Hepatocyte (in vitro differentiated cells): ENCODE results near the gene TTC12. TPM values are rescaled to one million over a fixed set of nuclear protein-coding genes. Genes with fewer than 3 reads are reported as not detected.

Experiments
- DNase-seq: peaks from one replicate; pipeline ENCODE4 v3.0.0-alpha.2; 2016; ENCODE audit warnings: low spot score
- H2AFZ ChIP-seq: fragments of 200-600 bp; sonication (generic); 2 replicates; pipeline ENCODE4 v1.6.0; 2016; ENCODE audit warnings: antibody characterized with exemption, mild to moderate bottlenecking
- H3K27ac ChIP-seq: fragments of 200-600 bp; sonication (generic); 2 replicates; pipeline ENCODE4 v1.5.1; 2016; ENCODE audit warnings: mild to moderate bottlenecking
- H3K27me3 ChIP-seq: fragments of 200-600 bp; sonication (generic); 2 replicates; pipeline ENCODE4 v1.6.1; 2016
- H3K36me3 ChIP-seq: fragments of 200-600 bp; sonication (generic); replicated peaks from 2 replicates; pipeline ENCODE4 v1.5.1; 2016; ENCODE audit warnings: low read depth; ENCODE audit not compliant: insufficient read depth
- H3K4me1 ChIP-seq: fragments of 200-600 bp; sonication (generic); 2 replicates; pipeline ENCODE4 v1.5.1; 2016; ENCODE audit warnings: mild to moderate bottlenecking, moderate library complexity; ENCODE audit not compliant: insufficient read depth
- H3K4me2 ChIP-seq: fragments of 200-600 bp; sonication (generic); 2 replicates; pipeline ENCODE4 v1.6.0; 2016
- H3K4me3 ChIP-seq: fragments of 200-600 bp; sonication (generic); 2 replicates; pipeline ENCODE4 v1.5.1; 2016; ENCODE audit warnings: mild to moderate bottlenecking
- H3K79me2 ChIP-seq: fragments of 200-600 bp; sonication (generic); 2 replicates; pipeline ENCODE4 v1.6.0; 2017; ENCODE audit warnings: mild to moderate bottlenecking
- H3K9me2 ChIP-seq: fragments of 200-600 bp; sonication (generic); replicated peaks from 2 replicates; pipeline ENCODE4 v1.6.0; 2017; ENCODE audit warnings: mild to moderate bottlenecking; ENCODE audit not compliant: insufficient read depth
- H3K9me3 ChIP-seq: fragments of 200-600 bp; sonication (generic); 2 replicates; pipeline ENCODE4 v1.5.1; 2016; ENCODE audit warnings: low read depth, mild to moderate bottlenecking
- H4K20me1 ChIP-seq: fragments of 200-600 bp; sonication (generic); 2 replicates; pipeline ENCODE4 v1.6.0; 2016; ENCODE audit warnings: mild to moderate bottlenecking; ENCODE audit not compliant: insufficient read depth, poor library complexity, severe bottlenecking
- CTCF ChIP-seq: fragments of 200-600 bp; sonication (generic); IDR thresholded peaks from 2 replicates; pipeline ENCODE4 v1.5.1; 2016; ENCODE audit warnings: antibody characterized with exemption, mild to moderate bottlenecking; ENCODE audit not compliant: poor library complexity
- EZH2 ChIP-seq: fragments of 200-600 bp; sonication (generic); IDR thresholded peaks from 2 replicates; pipeline ENCODE4 v1.6.1; 2016; ENCODE audit warnings: antibody characterized with exemption, mild to moderate bottlenecking, borderline replicate concordance
- EZH2phosphoT487 ChIP-seq: fragments of 200-600 bp; sonication (generic); IDR thresholded peaks from one replicate; pipeline ENCODE4 v1.6.1; 2018; ENCODE audit warnings: antibody characterized with exemption, mild to moderate bottlenecking, low read depth, moderate library complexity; ENCODE audit not compliant: unreplicated experiment, severe bottlenecking
- WGBS: methylation state at CpG from one replicate; pipeline ENCODE4 v1.1.6; 2016; ENCODE audit warnings: low lambda C conversion rate; ENCODE audit errors: missing lambda C conversion rate; 5-methylcytosine and 5-hydroxymethylcytosine counted together
- polyA plus RNA-seq: library from polyadenylated mRNA; unstranded; fragments of >200 nt; fragmentation: Nextera tagmentation; extraction: Ambion mirVana; gene quantifications from 2 replicates; pipeline ENCODE4 v1.2.1, GENCODE V29; 2016
- total RNA-seq: library from RNA; depleted of rRNA; stranded (reverse); fragments of >200 nt; gene quantifications from 2 replicates; pipeline ENCODE4 v1.2.3, GENCODE V29; 2014

TTC12 gene
- total and polyA plus RNA-seq, 2 experiments from 2014 or later = 9.2 to 12.4 TPM

- no peaks in the 10 kb centered on the region for H3K36me3 ChIP-seq
Observed at GRCh38 chr11:113272281-113272680, 42.1 kb upstream of the TTC12 start.

GRCh38 chr11:113272927-113273615, 41.3 kb upstream of the TTC12 start:
- Histone ChIP-seq H3K27me3 (no peaks in the 10 kb centered on the region), H4K20me1 (no peaks in the 10 kb centered on the region), H3K4me3 (no peak overlapping the region), H3K9me3 (no peaks in the 10 kb centered on the region), H3K27ac (no peak overlapping the region), H3K36me3 (no peaks in the 10 kb centered on the region), H3K79me2 (no peaks in the 10 kb centered on the region), H3K4me2 (no peak overlapping the region), H3K9me2 (no peaks in the 10 kb centered on the region), H2AFZ (no peak overlapping the region), H3K4me1 (no peaks in the 10 kb centered on the region)
- DNase-seq = no peak
- WGBS = 95% methylated on average over 24 of the region's 34 CpGs
- TF ChIP-seq EZH2 = no peak
- no peak for TF ChIP-seq EZH2phosphoT487
- TF ChIP-seq CTCF = no peak

More at GRCh38 chr11:113272281-113272680, 42.1 kb upstream of the TTC12 start:
- Histone ChIP-seq H3K27me3 (no peaks in the 10 kb centered on the region), H3K9me3 (no peaks in the 10 kb centered on the region), H3K4me2 (no peak overlapping the region), H3K27ac (no peak overlapping the region), H2AFZ (no peak overlapping the region), H3K79me2 (no peaks in the 10 kb centered on the region), H4K20me1 (no peaks in the 10 kb centered on the region), H3K9me2 (no peaks in the 10 kb centered on the region), H3K4me3 (no peak overlapping the region), H3K4me1 (no peaks in the 10 kb centered on the region)
- WGBS = 75% methylated on average over 5 of the region's 5 CpGs
- DNase-seq = no peak
- no peak for TF ChIP-seq CTCF
- no peak for TF ChIP-seq EZH2phosphoT487
- TF ChIP-seq EZH2 = no peak

GRCh38 chr11:113273720-113274119, 40.7 kb upstream of the TTC12 start:
- Histone ChIP-seq H3K4me1 (no peaks in the 10 kb centered on the region), H2AFZ (no peak overlapping the region), H3K79me2 (no peaks in the 10 kb centered on the region), H3K4me3 (no peak overlapping the region), H3K27ac (no peak overlapping the region), H3K9me3 (no peaks in the 10 kb centered on the region), H3K36me3 (no peaks in the 10 kb centered on the region), H3K27me3 (no peaks in the 10 kb centered on the region), H4K20me1 (no peaks in the 10 kb centered on the region), H3K9me2 (no peaks in the 10 kb centered on the region), H3K4me2 (no peak overlapping the region)
- TF ChIP-seq CTCF = no peak
- TF ChIP-seq EZH2phosphoT487 = no peak
- TF ChIP-seq EZH2 = no peak
- no peak for DNase-seq
- 89% methylated on average over 10 of the region's 10 CpGs for WGBS
